Ishikawa (cell line): ENCODE measurements around the gene CORIN.

ENCODE experiments used
- CEBPB ChIP-seq: IDR thresholded peaks from 2 replicates; pipeline ENCODE4 v1.6.1; 2012
- EGR1 ChIP-seq: IDR thresholded peaks from 2 replicates; pipeline ENCODE4 v1.6.1; 2012
- EP300 ChIP-seq: IDR thresholded peaks from 2 replicates; pipeline ENCODE4 v1.6.1; 2012; ENCODE audit warnings: borderline replicate concordance
- NFIC ChIP-seq: IDR thresholded peaks from 2 replicates; pipeline ENCODE4 v1.6.1; 2012
- TAF1 ChIP-seq: IDR thresholded peaks from 2 replicates; pipeline ENCODE4 v1.6.1; 2012; ENCODE audit warnings: low read depth, mild to moderate bottlenecking
- TEAD4 ChIP-seq: IDR thresholded peaks from 2 replicates; pipeline ENCODE4 v1.6.1; 2012
- USF1 ChIP-seq: IDR thresholded peaks from 2 replicates; pipeline ENCODE4 v1.6.1; 2012

CORIN gene

DNA sequence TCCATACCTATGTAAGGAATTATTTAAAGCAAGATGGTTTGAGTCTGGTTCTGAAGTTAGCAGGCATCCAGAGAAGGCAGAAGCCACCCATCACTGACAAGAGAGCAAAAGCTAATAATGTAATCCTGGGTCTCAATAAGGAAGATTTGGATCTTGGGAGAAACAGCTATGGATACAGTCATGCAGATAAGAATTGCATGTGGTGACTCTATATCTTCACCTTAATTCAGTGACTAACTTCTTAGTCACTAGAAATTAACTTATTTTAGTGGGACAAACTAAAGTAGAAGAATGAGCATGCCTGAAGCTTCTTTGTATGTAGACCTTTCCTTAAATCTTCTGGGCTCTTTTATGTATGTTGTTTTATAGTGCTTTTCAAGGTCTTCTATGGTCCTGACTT is 286.2 kb downstream of the CORIN start:
- no peak for TF ChIP-seq CEBPB

DNA sequence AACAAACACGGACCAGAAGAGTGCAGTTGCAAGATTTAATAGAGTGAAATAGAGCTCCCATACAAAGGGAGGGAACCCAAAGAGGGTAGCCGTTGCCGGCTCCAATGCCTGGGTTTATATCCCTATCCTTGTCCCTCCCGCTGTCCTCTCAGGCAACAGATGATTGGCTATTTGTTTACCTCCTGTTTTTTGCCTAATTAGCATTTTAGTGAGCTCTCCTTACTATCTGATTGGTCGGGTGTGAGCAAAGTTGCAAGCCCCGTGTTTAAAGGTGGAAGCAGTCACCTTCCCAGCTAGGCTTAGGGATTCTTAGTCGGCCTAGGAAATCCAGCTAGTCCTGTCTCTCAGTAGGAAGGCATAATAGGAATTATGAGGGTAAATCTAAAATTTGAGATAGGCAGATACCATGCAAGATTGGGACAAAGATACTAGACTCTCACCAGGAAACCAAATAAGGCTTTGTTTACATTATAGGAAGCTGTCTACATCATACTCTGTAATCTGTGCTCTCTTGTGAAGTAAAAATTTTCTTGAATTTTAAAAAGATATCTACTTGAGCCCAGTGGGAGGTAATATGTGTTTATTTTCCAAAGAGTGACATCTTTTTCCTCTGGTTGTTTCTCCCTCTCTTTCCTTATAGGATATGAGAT is 286.8 kb downstream of the CORIN start:
- TF ChIP-seq EGR1, result no peak
- no peak for TF ChIP-seq NFIC
- TF ChIP-seq CEBPB, result no peak
- no peak for TF ChIP-seq USF1
- no peak for TF ChIP-seq TAF1
- TF ChIP-seq TEAD4, result no peak
- no peak for TF ChIP-seq EP300
